Hepatocyte (in vitro differentiated cells): ENCODE results near the gene RBMS1. TPM values are rescaled to one million over a fixed set of nuclear protein-coding genes. Genes with fewer than 3 reads are reported as not detected.

Experiments used
- DNase-seq: peaks from one replicate; pipeline ENCODE4 v3.0.0-alpha.2; 2016; ENCODE audit warnings: low spot score
- H2AFZ ChIP-seq: fragments of 200-600 bp; sonication (generic); 2 replicates; pipeline ENCODE4 v1.6.0; 2016; ENCODE audit warnings: antibody characterized with exemption, mild to moderate bottlenecking
- H3K27ac ChIP-seq: fragments of 200-600 bp; sonication (generic); 2 replicates; pipeline ENCODE4 v1.5.1; 2016; ENCODE audit warnings: mild to moderate bottlenecking
- H3K27me3 ChIP-seq: fragments of 200-600 bp; sonication (generic); 2 replicates; pipeline ENCODE4 v1.6.1; 2016
- H3K36me3 ChIP-seq: fragments of 200-600 bp; sonication (generic); replicated peaks from 2 replicates; pipeline ENCODE4 v1.5.1; 2016; ENCODE audit warnings: low read depth; ENCODE audit not compliant: insufficient read depth
- H3K4me1 ChIP-seq: fragments of 200-600 bp; sonication (generic); 2 replicates; pipeline ENCODE4 v1.5.1; 2016; ENCODE audit warnings: mild to moderate bottlenecking, moderate library complexity; ENCODE audit not compliant: insufficient read depth
- H3K4me2 ChIP-seq: fragments of 200-600 bp; sonication (generic); 2 replicates; pipeline ENCODE4 v1.6.0; 2016
- H3K4me3 ChIP-seq: fragments of 200-600 bp; sonication (generic); 2 replicates; pipeline ENCODE4 v1.5.1; 2016; ENCODE audit warnings: mild to moderate bottlenecking
- H3K79me2 ChIP-seq: fragments of 200-600 bp; sonication (generic); 2 replicates; pipeline ENCODE4 v1.6.0; 2017; ENCODE audit warnings: mild to moderate bottlenecking
- H3K9me2 ChIP-seq: fragments of 200-600 bp; sonication (generic); replicated peaks from 2 replicates; pipeline ENCODE4 v1.6.0; 2017; ENCODE audit warnings: mild to moderate bottlenecking; ENCODE audit not compliant: insufficient read depth
- H3K9me3 ChIP-seq: fragments of 200-600 bp; sonication (generic); 2 replicates; pipeline ENCODE4 v1.5.1; 2016; ENCODE audit warnings: low read depth, mild to moderate bottlenecking
- H4K20me1 ChIP-seq: fragments of 200-600 bp; sonication (generic); 2 replicates; pipeline ENCODE4 v1.6.0; 2016; ENCODE audit warnings: mild to moderate bottlenecking; ENCODE audit not compliant: insufficient read depth, poor library complexity, severe bottlenecking
- EZH2 ChIP-seq: fragments of 200-600 bp; sonication (generic); IDR thresholded peaks from 2 replicates; pipeline ENCODE4 v1.6.1; 2016; ENCODE audit warnings: antibody characterized with exemption, mild to moderate bottlenecking, borderline replicate concordance
- EZH2phosphoT487 ChIP-seq: fragments of 200-600 bp; sonication (generic); IDR thresholded peaks from one replicate; pipeline ENCODE4 v1.6.1; 2018; ENCODE audit warnings: antibody characterized with exemption, mild to moderate bottlenecking, low read depth, moderate library complexity; ENCODE audit not compliant: unreplicated experiment, severe bottlenecking
- WGBS: methylation state at CpG from one replicate; pipeline ENCODE4 v1.1.6; 2016; ENCODE audit warnings: low lambda C conversion rate; ENCODE audit errors: missing lambda C conversion rate; 5-methylcytosine and 5-hydroxymethylcytosine counted together
- polyA plus RNA-seq: library from polyadenylated mRNA; unstranded; fragments of >200 nt; fragmentation: Nextera tagmentation; extraction: Ambion mirVana; gene quantifications from 2 replicates; pipeline ENCODE4 v1.2.1, GENCODE V29; 2016
- total RNA-seq: library from RNA; depleted of rRNA; stranded (reverse); fragments of >200 nt; gene quantifications from 2 replicates; pipeline ENCODE4 v1.2.3, GENCODE V29; 2014
- TF ChIP-seq, protein P1 (sequence below): fragments of 200-600 bp; sonication (generic); IDR thresholded peaks from 2 replicates; pipeline ENCODE4 v1.5.1; 2016; ENCODE audit warnings: antibody characterized with exemption, mild to moderate bottlenecking; ENCODE audit not compliant: poor library complexity

Gene RBMS1
- total and polyA plus RNA-seq, 2 experiments from 2014 or later, result 87.9 to 103 TPM

- TF ChIP-seq, protein P1, sequence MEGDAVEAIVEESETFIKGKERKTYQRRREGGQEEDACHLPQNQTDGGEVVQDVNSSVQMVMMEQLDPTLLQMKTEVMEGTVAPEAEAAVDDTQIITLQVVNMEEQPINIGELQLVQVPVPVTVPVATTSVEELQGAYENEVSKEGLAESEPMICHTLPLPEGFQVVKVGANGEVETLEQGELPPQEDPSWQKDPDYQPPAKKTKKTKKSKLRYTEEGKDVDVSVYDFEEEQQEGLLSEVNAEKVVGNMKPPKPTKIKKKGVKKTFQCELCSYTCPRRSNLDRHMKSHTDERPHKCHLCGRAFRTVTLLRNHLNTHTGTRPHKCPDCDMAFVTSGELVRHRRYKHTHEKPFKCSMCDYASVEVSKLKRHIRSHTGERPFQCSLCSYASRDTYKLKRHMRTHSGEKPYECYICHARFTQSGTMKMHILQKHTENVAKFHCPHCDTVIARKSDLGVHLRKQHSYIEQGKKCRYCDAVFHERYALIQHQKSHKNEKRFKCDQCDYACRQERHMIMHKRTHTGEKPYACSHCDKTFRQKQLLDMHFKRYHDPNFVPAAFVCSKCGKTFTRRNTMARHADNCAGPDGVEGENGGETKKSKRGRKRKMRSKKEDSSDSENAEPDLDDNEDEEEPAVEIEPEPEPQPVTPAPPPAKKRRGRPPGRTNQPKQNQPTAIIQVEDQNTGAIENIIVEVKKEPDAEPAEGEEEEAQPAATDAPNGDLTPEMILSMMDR, result no peak
- TF ChIP-seq EZH2 (no peak), EZH2phosphoT487 (no peak)
- Histone ChIP-seq H3K27me3 (no peaks in the 10 kb centered on the region), H3K4me3 (no peak overlapping the region), H3K27ac (no peak overlapping the region), H3K36me3 (no peaks in the 10 kb centered on the region), H3K4me2 (no peak overlapping the region), H4K20me1 (peaks cover 10% of the 10 kb centered on the region), H3K9me3 (no peaks in the 10 kb centered on the region), H2AFZ (no peak overlapping the region), H3K4me1 (peaks cover 12% of the 10 kb centered on the region), H3K9me2 (no peaks in the 10 kb centered on the region), H3K79me2 (peaks cover 76% of the 10 kb centered on the region)
- DNase-seq, result no peak
- WGBS, result 94% methylated on average over 7 of the region's 7 CpGs
Measured at GRCh38 chr2:160317181-160318099, 176.2 kb downstream of the RBMS1 start.

DNA sequence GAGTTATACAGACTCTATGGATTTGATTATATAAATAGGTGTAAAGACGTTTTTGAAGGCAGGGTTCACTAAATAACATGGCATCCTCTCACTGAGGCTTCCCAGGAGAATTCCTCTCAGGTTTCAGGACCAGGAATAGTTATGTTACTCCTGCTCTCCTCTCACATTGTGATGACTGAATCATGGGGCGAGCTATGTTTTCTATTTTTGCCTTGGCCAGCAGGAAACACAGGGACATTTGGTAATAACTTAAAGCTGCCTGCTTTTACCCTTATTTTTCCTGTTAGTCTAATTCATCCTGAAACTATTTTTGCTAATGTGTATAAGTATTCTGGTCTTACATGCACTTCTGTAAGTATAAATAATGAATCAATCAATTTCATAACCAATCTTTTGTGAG, 178.3 kb downstream of the RBMS1 start:
- no peaks in the 10 kb centered on the region for H3K9me2 ChIP-seq
- peaks cover 12% of the 10 kb centered on the region for H3K4me1 ChIP-seq
- H2AFZ ChIP-seq, result no peak overlapping the region
- TF ChIP-seq, protein P1, result no peak
- TF ChIP-seq EZH2phosphoT487, result no peak
- no peak for TF ChIP-seq EZH2
- no peak overlapping the region for H3K4me3 ChIP-seq
- no peak overlapping the region for H3K27ac ChIP-seq
- no peak for DNase-seq
- 73% methylated on average over 2 of the region's 2 CpGs for WGBS
- H3K4me2 ChIP-seq, result no peak overlapping the region
- no peaks in the 10 kb centered on the region for H3K27me3 ChIP-seq
- H3K36me3 ChIP-seq, result no peaks in the 10 kb centered on the region
- H3K79me2 ChIP-seq, result peaks cover 55% of the 10 kb centered on the region
- peaks cover 10% of the 10 kb centered on the region for H4K20me1 ChIP-seq
- no peaks in the 10 kb centered on the region for H3K9me3 ChIP-seq

DNA sequence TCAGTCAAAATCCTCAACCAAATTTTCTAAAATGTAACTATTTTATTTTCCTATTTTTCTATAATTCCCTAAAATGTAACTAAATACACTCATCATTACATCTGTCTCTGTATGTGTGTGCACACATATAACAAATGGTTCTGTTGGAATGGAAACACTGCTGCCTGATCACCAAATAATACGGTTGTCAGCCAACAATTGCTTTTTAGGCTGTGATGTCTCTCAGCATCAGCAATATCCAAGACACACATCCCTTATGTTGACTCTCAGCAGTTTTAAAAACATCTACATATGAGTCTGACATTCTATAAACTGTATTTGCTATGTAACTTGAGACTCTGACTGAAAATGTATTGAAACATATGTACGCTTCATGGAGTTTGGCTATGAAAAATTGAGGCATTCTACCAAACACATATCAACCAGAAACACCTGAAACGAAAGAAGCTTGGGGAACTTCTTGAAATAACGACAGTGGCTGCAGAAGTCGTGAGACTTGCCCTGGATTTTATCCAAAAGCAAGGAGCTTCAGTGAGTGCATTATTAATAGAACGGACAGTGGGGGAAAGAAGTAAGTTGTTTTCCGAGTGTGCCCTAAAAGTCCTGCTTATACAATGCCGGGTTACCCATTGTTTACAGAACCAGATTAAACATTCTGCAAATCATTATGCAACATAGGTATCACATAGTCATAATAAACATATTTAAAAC, 183.3 kb downstream of the RBMS1 start:
- Histone ChIP-seq H3K9me3 (no peaks in the 10 kb centered on the region), H3K4me1 (peaks cover 9% of the 10 kb centered on the region), H3K4me3 (no peak overlapping the region), H3K27me3 (no peaks in the 10 kb centered on the region), H3K36me3 (no peaks in the 10 kb centered on the region), H3K9me2 (no peaks in the 10 kb centered on the region), H3K27ac (no peak overlapping the region), H4K20me1 (no peaks in the 10 kb centered on the region), H3K4me2 (no peak overlapping the region), H3K79me2 (peaks cover 26% of the 10 kb centered on the region), H2AFZ (no peak overlapping the region)
- no peak for DNase-seq
- WGBS, result 72% methylated on average over 8 of the region's 8 CpGs
- TF ChIP-seq EZH2phosphoT487, result no peak
- TF ChIP-seq, protein P1, result no peak
- TF ChIP-seq EZH2, result no peak
